ENCODE results near the gene ELFN2.

DNA sequence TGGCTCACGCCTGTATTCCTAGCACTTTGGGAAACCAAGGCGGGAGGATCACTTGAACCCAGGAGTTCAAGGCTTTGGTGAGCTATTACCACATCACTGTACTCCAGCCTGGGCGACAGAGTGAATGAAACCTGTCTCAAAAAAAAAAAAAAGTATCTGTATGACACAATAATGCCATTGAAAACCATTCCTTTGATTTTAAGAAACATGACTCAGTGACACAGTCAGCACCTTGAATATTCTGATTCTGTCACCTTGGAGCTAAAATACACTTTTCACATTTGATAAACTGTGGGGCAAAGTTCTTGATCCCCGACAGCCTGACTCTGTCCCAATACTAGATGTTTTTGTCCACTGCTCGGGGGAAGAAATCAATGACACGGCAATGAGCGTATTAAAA lies 16.7 kb upstream of the ELFN2 start:
- TF ChIP-seq CTCF (IDR thresholded peaks at IDR 0.05) (no peak), POLR2A (IDR thresholded peaks at IDR 0.05) (no peak)
